HG03066 (cell line): Measurements from ENCODE around the gene OR52A5.
"Not testable (repeated sequence)": the region's sequence is repeated elsewhere in the genome, so short reads cannot be mapped to it uniquely, and the experiment has no call there.

Experiments
- ATAC-seq: cut with Tn5 transposase; IDR thresholded peaks from one replicate; pipeline ENCODE4 v1.9.1; 2021; ENCODE audit warnings: low read depth; ENCODE audit not compliant: unreplicated experiment

Gene OR52A5

DNA sequence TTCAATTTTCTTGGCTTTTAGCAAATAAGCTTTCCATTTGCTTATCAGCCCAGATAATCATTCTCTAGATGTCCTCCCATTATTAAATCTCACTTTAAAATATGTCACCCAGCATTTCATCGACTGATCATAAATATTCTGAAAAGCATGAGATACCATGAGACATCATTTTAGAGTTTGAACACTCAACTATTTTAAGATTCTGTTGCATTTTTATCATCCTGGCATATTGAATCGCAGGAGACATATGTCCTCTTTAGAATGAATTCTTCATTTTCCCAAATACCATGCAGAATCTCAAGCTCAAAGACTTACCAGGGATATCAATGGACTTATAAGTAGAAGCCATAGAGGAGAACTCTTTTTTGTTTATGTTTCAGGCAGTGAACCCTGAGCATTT, at the start of gene OR52A5:
OR52A5 (minus strand) TSS at position 361 of the 400 bp plus-strand sequence. CDS start 5,714 bp downstream, outside the sequence.
- ATAC-seq, result no peak

DNA sequence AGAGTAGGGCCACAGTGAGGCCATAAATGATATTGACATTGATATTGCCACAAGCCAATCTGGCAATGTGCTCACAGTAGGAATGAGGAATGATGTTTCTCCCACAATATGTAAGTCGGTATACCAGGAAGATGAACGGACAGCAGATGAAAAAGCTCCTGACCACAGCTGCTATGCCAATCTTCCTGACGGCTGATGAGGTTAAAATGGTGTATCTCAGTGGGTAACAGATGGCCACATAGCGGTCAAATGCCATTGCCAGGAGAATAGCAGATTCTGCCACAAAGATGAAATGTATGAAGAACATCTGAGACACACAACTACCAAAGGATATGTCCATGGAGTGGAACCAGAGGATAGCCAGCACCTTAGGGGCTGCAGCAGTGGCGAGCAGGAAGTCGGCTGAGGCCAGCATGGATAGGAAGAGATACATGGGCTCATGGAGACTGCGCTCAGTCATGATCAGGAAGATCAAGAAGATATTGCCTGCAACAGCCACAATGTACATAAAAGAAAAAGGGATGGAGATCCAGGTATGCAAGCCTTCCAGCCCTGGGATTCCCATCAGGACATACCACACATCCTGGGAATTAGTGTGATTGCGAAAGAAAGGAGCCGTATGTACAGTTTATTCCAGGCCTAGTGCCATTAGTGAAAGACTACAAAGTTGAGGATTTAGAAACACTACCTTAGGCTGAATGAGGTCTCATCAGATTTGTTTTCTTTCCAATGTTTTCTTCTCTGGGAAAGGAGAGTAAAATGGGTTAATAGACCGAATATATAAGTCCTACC, 40.1 kb upstream of the OR52A5 start:
- ATAC-seq, result no peak

DNA sequence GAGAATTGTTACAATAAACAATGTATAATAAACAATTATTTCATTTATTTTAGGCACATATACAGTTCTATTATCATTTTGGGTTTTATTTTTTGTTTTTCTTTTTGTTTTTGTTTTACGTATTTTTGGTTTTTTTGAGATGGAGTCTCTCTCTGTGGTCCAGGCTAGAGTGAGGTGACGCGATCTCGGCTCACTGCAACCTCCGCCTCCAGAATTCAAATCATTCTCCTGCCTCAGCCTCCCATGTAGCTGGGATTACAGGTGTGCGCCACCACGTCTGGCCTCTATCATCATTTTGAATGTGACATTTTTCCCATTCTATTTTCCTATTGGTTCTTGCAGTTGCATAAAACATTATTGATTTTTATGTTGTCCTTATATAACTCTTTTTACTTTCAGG, 36.8 kb upstream of the OR52A5 start:
- no peak for ATAC-seq

DNA sequence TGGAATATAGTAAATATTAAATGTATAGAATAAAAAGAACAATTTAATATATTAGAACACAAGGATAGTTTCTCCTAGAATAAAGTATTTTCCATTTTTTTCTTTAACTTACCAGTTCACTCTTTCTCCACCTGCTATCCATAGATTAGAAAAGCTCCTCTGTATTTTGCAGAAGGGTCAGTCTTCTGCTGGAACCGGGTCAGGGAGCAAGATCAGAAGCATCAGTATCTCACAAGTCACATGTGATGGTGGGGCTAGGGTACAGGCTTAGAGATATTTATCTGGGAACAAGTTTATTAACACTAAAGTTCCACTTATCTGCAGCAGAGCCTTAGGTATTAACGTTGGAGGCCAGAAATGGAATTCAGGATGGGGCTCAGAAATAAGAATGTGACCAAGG, 33.7 kb upstream of the OR52A5 start:
- ATAC-seq, result no peak

DNA sequence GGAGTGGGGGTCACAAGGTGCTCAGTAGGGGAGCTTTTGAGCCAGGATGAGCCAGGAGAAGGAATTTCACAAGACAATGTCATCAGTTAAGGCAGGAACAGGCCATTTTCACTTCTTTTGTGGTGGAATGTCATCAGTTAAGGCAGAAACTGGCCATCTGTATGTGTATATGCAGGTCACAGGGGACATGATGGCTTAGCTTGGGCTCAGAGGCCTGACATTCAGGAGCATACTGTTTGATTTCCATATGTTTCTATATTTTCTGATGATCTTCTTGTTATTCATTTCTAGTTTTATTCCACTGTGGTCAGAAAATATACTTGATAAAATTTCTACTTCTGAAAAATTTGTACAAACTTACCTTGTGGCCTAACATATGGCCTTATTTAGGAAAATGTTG, 27.7 kb upstream of the OR52A5 start:
- ATAC-seq, result not testable (repeated sequence)

DNA sequence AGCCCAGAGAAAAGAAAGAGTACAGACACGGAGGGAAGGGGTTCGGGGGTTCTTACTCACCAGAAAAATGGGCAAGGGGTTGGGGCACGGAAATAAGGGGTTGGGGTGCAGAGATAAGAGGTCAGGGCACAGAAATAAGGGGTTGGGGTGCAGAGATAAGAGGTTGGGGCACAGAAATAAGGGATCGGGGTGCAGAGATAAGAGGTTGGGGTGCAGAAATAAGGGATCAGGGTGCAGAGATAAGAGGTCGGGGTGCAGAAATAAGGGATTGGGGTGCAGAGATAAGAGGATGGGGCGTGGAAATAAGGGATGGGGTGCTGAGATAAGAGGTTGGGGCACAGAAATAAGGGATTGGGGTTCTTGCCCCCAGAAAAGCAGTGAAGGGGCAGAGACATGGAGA, 26.7 kb upstream of the OR52A5 start:
- ATAC-seq, result not testable (repeated sequence)

DNA sequence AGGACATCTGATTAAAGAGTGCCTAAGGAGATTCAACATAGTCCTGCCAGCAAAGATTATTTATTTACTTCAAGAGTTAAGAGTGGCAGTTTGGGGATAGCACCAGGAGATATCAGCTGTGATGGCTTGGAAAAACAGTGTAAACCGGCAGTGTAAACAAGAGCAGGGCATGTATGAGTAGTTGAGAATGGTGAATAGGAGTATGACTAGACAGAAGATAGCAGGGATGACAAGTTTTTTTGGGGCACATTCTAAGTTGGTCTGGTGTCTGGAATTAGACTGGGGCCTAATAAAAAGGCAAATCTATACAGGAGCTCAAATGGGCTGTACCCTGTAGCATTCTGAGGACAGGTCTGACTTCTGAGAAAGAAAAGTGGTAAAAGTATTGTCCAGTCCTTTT, 22.9 kb upstream of the OR52A5 start:
- ATAC-seq, result not testable (repeated sequence)

DNA sequence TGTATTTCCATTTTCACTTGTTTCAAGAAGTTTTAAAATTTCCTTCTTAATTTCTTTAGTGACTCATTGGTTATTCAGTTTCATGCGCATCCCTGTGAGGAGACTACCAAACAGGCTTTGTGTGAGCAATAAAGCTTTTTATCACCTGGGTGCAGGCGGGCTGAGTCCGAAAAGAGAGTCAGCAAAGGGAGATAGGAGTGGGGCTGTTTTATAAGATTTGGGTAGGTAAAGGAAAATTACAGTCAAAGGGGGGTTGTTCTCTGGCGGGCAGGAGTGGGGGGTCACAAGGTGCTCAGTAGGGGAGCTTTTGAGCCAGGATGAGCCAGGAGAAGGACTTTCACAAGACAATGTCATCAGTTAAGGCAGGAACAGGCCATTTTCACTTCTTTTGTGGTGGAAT, 22.1 kb upstream of the OR52A5 start:
- ATAC-seq, result not testable (repeated sequence)

DNA sequence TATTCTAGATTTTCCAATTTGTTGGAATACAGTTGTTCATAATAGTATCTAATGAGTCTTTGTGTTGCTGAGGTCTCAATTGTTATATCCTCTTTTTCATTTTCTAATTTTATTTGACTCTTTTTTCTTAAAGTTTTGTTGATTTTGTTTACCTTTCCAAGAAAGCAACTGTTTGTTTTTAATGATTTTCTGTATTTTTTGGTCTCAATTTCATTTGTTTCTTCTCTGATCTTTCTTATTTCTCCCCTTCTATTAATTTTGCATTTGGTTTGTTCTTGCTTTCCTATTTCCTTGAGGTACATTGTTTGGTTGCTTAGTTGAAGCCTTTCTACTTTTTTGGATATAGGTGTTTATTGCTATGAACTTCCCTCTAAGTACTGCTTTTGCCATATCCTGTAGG, 21.6 kb upstream of the OR52A5 start:
- no peak for ATAC-seq

DNA sequence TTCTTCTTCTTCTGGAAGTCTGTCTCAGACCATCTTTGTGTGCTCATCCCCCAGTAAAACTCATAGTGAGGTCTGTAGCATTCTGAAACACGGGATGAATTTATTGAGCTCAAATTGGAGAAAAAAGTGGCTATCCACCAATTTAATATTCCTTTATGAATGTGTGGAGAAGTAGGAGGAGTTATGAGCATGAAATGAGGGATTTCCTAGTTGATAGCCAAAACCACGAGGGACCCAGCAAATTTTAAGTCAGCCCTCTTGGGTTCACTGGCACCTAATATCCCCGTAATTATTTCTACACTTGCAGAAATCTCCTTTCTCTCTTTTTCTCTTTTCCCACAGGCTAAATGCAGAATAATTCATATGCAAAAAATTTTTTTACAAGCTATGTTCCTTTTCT, 16.5 kb upstream of the OR52A5 start, which contains the start of gene OR52A1:
OR52A1 (minus strand) TSS at position 101 of the 400 bp plus-strand sequence. CDS start 2,388 bp downstream, outside the sequence.
- ATAC-seq, result no peak

DNA sequence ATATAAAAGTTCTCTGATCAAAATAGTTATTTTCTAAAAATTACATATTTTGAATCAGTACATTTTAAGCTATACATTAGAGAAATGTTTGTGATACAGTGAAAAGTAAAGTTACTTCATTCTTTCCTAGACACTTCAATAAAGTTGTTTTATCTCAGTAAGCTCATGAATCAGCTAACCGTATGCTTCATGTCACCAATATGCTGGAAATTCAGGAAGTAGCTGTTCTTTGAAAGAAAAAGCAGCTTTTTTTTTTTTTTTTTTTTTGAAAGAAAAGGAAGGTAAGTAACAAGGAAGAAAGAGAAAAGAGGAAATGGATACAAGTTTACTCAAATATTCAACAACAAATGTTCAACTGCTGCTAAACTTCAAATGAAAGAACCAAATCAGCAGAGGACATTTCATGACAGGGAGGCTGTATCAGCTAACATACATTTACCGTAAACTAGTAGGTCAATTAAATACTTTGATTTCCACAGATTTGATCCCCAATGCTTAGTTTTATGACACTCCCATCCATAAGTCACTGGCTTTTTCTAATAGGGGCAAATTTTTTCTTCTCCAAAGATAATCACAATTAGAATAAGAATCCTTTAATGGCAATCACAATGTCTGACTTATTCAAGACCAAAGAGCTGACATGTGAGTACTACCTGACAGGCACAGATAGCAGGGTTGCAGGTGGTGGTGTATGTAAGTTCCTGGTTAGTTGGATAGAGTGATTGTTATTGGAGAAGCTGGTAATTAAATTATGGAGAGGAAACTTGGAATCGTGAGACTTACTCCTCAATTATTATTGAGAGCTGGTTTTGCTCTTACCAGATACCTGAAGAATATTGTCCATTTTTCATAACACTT, 15.6 kb upstream of the OR52A5 start:
- ATAC-seq, result no peak

DNA sequence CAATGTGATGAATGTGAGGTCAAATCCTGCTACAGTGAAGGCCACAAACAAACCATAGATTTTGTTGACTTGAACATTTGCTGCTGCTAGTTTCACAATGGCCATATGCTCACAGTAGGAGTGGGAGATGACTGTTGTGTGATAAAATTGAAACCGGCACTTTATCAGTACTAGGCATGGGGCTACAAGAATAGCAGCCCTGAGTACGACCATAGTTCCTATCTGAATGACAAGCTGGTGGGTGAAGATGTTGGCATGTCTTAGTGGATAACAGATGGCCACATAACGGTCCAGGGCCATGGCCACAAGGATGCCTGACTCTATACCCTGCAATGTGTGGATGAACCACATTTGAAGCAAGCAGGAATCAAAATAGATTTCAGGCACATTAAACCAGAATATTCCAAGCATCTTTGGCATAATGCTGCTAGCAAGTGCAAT, 13.6 kb upstream of the OR52A5 start:
- no peak for ATAC-seq

DNA sequence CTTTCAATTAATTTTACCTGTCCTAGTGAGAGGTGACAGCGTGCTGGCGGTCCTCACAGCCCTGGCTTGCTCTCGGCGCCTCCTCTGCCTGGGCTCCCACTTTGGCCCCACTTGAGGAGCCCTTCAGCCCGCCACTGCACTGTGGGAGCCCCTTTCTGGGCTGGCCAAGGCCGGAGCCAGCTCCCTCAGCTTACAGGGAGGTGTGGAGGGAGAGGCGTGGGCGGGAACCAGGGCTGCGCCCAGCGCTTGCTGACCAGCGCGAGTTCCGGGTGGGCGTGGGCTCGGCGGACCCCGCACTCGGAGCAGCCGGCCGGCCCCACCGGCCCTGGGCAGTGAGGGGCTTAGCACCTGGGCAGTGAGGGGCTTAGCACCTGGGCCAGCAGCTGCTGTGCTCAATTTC, 6.0 kb upstream of the OR52A5 start:
- not testable (repeated sequence) for ATAC-seq

DNA sequence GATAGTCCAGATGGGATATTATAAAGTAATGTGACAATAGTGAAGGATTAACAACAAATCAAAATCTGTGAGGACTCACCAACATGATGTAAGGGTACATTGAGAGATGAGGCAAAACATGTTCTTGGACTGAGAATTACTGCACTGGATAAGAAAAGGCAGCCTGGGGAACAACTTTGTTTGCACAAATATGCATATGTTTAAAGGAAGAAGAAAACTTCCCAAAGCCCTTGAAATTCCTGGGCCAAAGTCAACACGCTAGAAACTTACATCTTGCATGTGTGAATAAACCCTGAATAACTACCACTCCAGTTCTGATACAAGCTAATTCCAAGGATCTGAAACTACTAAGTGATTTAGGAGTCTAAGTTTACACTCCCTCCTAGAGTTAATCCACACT, 1.1 kb downstream of the OR52A5 start:
- no peak for ATAC-seq

DNA sequence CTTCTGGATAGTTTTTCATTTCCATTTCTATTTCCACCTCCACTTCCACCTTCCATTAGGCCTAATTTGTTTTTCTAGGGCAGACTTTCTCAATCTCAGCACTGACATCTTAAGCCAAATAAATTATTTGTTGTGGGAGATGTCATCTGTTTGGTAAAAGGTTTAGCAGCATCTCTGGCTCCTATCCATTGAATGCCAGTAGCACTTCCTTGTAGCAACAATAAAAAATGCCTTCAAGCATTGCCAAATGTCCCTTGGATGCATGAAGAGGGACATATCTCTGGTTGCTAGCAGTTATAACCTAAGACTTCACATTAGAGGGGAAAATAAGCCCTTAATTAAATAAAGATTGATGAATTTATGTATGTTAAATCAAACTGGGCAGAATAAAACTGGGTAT, 1.9 kb downstream of the OR52A5 start:
- ATAC-seq, result no peak

DNA sequence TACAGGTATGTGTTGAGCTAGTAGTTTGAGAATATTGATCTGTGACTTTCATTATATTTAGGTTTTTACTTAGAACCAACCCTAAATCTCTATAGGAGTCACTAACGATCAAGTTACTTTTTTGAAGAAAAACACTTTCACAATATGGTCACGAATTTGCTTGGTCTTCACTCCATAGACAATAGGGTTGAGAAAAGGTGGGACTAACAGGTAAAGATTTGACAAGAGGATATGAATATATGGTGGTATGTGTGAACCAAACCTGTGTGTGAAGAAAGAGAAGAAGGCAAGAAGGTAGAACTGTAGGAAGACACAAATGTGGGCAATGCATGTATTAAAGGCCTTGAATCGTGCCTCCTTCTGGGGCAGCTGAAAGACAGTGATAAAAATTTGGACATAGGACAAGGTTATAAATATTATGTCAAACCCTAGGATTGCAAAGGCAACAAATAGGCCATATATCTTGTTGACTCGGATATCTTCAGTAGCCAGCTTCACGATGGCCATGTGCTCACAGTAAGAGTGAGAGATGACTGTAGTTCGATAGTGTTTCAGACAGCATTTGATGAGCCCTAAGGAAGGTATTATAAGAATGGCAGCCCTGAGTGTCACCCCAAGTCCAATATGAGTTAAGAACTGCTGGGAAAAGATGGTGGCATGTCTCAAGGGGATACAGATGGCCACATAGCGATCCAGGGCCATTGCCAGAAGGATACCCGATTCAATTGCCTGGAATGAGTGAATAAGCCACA, 6.4 kb downstream of the OR52A5 start:
- no peak for ATAC-seq

DNA sequence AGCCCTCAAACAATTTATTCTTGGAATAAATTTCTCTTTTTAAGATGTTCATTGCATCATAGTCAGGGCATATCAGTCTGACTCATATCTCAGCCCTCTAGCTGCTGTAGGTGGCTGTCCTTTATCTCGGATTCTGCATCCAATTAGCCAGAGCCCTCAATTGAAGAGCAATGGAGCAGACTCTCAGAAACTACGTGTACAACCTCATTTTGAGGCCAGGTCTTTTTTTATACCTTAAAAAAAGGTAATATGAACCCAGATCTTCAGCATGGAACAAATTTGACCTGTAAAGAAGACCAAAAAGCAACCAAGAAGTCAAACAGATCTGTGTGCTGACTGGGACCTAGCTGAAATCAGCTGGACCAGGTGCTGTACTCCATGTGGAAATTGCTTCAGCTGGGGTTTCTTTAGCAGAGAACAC, 8.7 kb downstream of the OR52A5 start:
- ATAC-seq, result no peak

DNA sequence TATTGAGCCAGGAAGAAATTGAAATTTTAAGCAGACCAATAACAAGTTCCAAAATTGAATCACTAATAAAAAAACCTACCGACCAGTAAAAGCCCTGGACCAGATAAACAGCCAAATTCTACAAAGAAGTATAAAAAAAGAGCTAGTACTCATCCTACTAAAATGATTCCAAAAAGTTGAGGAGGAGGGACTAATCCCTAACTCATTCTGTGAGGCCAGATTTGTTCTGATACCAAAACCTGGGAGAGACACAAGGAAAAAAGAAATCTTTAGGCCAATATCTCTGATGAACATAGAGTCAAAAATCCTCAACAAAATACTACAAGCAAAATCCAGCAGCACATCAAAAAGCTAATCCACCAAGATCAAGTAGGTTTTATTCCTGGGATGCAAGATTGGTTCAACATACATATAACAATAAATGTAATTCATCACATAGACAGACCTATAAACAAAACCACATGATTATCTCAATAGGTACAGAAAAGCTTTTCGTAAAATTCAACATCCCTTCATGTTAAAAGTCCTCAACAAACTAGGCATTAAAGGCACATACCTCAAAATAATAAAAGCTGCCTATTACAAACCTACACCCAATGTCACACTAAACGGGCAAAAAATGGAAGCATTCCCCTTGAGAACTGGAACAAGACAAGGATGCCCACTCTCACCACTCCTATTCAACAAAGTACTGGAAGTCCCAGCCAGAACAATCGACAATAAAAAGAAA, 13.1 kb downstream of the OR52A5 start:
- ATAC-seq, result no peak

DNA sequence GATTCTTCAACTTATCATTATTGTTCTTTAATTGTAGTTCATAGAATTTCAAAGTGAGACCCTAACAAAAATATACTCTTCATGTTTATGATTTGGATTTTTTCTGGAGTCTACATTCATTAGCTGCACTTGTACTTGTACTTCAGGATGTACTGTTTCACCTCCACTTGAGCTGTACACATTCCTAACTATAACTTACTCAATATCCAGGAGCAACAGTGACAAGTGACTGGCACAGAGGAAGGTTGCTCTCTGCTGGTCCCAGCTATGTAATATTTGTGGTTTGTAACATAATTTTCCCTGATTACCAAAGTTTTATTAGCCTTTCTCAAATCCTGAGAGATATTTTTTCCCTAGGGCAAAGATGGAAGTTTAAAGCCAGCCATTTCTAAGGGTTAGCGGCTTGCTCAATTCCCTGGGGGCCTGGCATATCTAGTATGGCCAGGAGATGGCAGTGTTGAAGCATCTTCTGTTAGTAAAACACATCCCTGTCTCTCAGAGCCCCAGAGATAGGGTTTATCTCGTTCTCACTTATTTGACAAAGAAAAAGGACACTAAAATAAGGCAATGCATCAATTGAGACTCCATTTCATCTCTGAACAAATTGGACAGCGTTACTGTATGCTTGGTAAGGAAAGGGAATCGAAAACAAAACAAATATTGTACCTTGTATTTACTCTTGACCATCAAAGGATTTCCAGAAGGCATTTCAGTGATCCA, 14.2 kb downstream of the OR52A5 start:
- peak; percentile 92 for ATAC-seq
